Upper lobe of right lung (tissue), 1 donor: ENCODE data around the gene OR6B2. TPM values are rescaled to one million over a fixed set of nuclear protein-coding genes. Genes with fewer than 3 reads are reported as not detected.
"Not testable (repeated sequence)": the region's sequence is repeated elsewhere in the genome, so short reads cannot be mapped to it uniquely, and the experiment has no call there.

Experiments
- ATAC-seq: fragments of 200-7000 bp; cut with Tn5 transposase; one replicate; pipeline ENCODE4 v1.9.1; 2020; ENCODE audit warnings: mild to moderate bottlenecking, moderate library complexity
- DNase-seq: peaks from one replicate; pipeline ENCODE4 v3.0.0-alpha.2; 2020
- H3K27ac ChIP-seq: fragments of 200-600 bp; one replicate; pipeline ENCODE4 v1.8.0; 2022
- H3K27me3 ChIP-seq: fragments of 200-600 bp; one replicate; pipeline ENCODE4 v1.8.0; 2022; ENCODE audit warnings: mild to moderate bottlenecking
- H3K36me3 ChIP-seq: fragments of 200-600 bp; one replicate; pipeline ENCODE4 v1.8.0; 2022
- H3K4me1 ChIP-seq: fragments of 200-600 bp; one replicate; pipeline ENCODE4 v1.8.0; 2022
- H3K4me3 ChIP-seq: fragments of 200-600 bp; one replicate; pipeline ENCODE4 v1.8.0; 2022; ENCODE audit warnings: mild to moderate bottlenecking
- H3K9me3 ChIP-seq: fragments of 200-600 bp; one replicate; pipeline ENCODE4 v1.8.0; 2022
- CTCF ChIP-seq: fragments of 200-600 bp; IDR thresholded peaks from one replicate; pipeline ENCODE4 v1.8.0; 2022; ENCODE audit warnings: antibody characterized with exemption
- intact Hi-C: fragments of 100-400 bp; cut with DNase I; formaldehyde crosslinking; loops from one replicate; pipeline ENCODE4 v1.11.0; 2022
- total RNA-seq: library from RNA; stranded (reverse); fragmentation: NEBNext Ultra II Directional; extraction: Animal tissue kit (Norgen Biotek cat#: 25700); gene quantifications from one replicate; pipeline ENCODE4 v1.2.1, GENCODE V29; 2021
- donor health status: DM: no; HTN: yes; CAD: no; lungs with severe emphysema.

Gene OR6B2
- total RNA-seq, 1 donor from 2014 or later: not detected

GRCh38 chr2:240048237-240048636, 18.0 kb upstream of the OR6B2 start:
- H3K4me3 ChIP-seq: no peak overlapping the region
- H3K9me3 ChIP-seq: no peaks in the 10 kb centered on the region
- no peak overlapping the region for H3K27ac ChIP-seq
- H3K36me3 ChIP-seq: no peaks in the 10 kb centered on the region
- ATAC-seq (no peak), DNase-seq (no peak)
- intact Hi-C loops: no loop called here
- TF ChIP-seq CTCF: no peak
- H3K4me1 ChIP-seq: no peaks in the 10 kb centered on the region
- peaks cover 17% of the 10 kb centered on the region for H3K27me3 ChIP-seq

GRCh38 chr2:240045098-240045497, 14.9 kb upstream of the OR6B2 start:
- no peak for ATAC-seq
- Histone ChIP-seq H3K4me1 (no peaks in the 10 kb centered on the region), H3K27ac (no peak overlapping the region), H3K36me3 (no peaks in the 10 kb centered on the region), H3K9me3 (no peaks in the 10 kb centered on the region), H3K4me3 (no peak overlapping the region), H3K27me3 (peaks cover 24% of the 10 kb centered on the region)
- intact Hi-C loops: no loop called here
- no peak for DNase-seq
- TF ChIP-seq CTCF: no peak

- H3K27ac ChIP-seq, ATAC-seq, H3K36me3 ChIP-seq, DNase-seq, H3K9me3 ChIP-seq, intact Hi-C loops, H3K4me3 ChIP-seq, H3K4me1 ChIP-seq: not testable (repeated sequence)
- H3K27me3 ChIP-seq: peaks cover 24% of the 10 kb centered on the region
Observed at GRCh38 chr2:240044096-240044495, 13.9 kb upstream of the OR6B2 start.

- intact Hi-C loops: no loop called here
- DNase-seq: no peak
- peaks cover 25% of the 10 kb centered on the region for H3K27me3 ChIP-seq
Observed at GRCh38 chr2:240043279-240043989, 13.2 kb upstream of the OR6B2 start.

GRCh38 chr2:240042740-240043139, 12.5 kb upstream of the OR6B2 start:
- Histone ChIP-seq H3K9me3 (no peaks in the 10 kb centered on the region), H3K36me3 (no peaks in the 10 kb centered on the region), H3K4me3 (no peak overlapping the region), H3K27ac (no peak overlapping the region), H3K27me3 (peaks cover 25% of the 10 kb centered on the region), H3K4me1 (no peaks in the 10 kb centered on the region)
- no peak for DNase-seq
- ATAC-seq: no peak
- TF ChIP-seq CTCF: no peak
- intact Hi-C loops: no loop called here

More at GRCh38 chr2:240043279-240043989, 13.2 kb upstream of the OR6B2 start:
- Histone ChIP-seq H3K4me3 (no peak overlapping the region), H3K27ac (no peak overlapping the region), H3K36me3 (no peaks in the 10 kb centered on the region), H3K9me3 (no peaks in the 10 kb centered on the region), H3K4me1 (no peaks in the 10 kb centered on the region)
- no peak for TF ChIP-seq CTCF
- no peak for ATAC-seq

GRCh38 chr2:240041363-240041762, 11.1 kb upstream of the OR6B2 start:
- Histone ChIP-seq H3K27me3 (peaks cover 22% of the 10 kb centered on the region), H3K36me3 (no peaks in the 10 kb centered on the region), H3K9me3 (no peaks in the 10 kb centered on the region), H3K27ac (no peak overlapping the region), H3K4me3 (no peak overlapping the region), H3K4me1 (no peaks in the 10 kb centered on the region)
- no peak for TF ChIP-seq CTCF
- ATAC-seq (no peak), DNase-seq (no peak)
- intact Hi-C loops: no loop called here
